Peyer's patch (tissue), 4 donors: ENCODE results near the gene DDX47. TPM values are rescaled to one million over a fixed set of nuclear protein-coding genes. Genes with fewer than 3 reads are reported as not detected.
"Not testable (repeated sequence)": the region's sequence is repeated elsewhere in the genome, so short reads cannot be mapped to it uniquely, and the experiment has no call there.

Experiments
- DNase-seq, 3 donors: peaks; one replicate each; pipeline ENCODE4 v3.0.0-alpha.2; 2017 to 2019
- H3K27ac ChIP-seq, 4 donors: fragments of 200-600 bp; sonication (generic); one replicate each; pipeline ENCODE4 v1.5.1; 2016 to 2019
- H3K27me3 ChIP-seq, 2 donors: fragments of 200-600 bp; sonication (generic); one replicate each; pipeline ENCODE4 v1.5.1; 2019
- H3K36me3 ChIP-seq, 3 donors: fragments of 200-600 bp; sonication (generic); one replicate each; pipeline ENCODE4 v1.5.1; 2016 to 2019
- H3K4me1 ChIP-seq, 4 donors: fragments of 200-600 bp; sonication (generic); one replicate each; pipeline ENCODE4 v1.5.1; 2016 to 2019
- H3K4me3 ChIP-seq, 4 donors: fragments of 200-600 bp; sonication (generic); 1 replicate in 3 of 4; 2 replicates in 1 of 4; pipeline ENCODE4 v1.5.1; 2016 to 2019; ENCODE audit warnings: mild to moderate bottlenecking in 1 of 4
- H3K9me3 ChIP-seq, 4 donors: fragments of 200-600 bp; sonication (generic); one replicate each; pipeline ENCODE4 v1.5.1; 2016 to 2019; ENCODE audit warnings: mild to moderate bottlenecking in 1 of 4
- POLR2A ChIP-seq, 2 donors: fragments of 450-650 bp; IDR thresholded peaks; one replicate each; pipeline ENCODE4 v1.5.1; 2017; ENCODE audit warnings: antibody characterized with exemption in 2 of 2, mild to moderate bottlenecking in 2 of 2, moderate library complexity in 2 of 2
- total RNA-seq, 4 donors: library from RNA; depleted of rRNA; stranded (reverse); fragments of >200 nt; gene quantifications; one replicate each; pipeline ENCODE4 v1.1.0, GENCODE V29; 2016
- TF ChIP-seq, protein P1 (sequence below), 6 experiments: fragments of 450-650 bp in 4 of 6; fragments of 200-600 bp in 2 of 6; sonication (generic) in 1 of 6; IDR thresholded peaks; one replicate each; pipeline ENCODE4 v1.5.1; 2017 to 2019; ENCODE audit warnings: antibody characterized with exemption in 6 of 6, mild to moderate bottlenecking in 3 of 6, moderate library complexity in 1 of 6

The DDX47 gene
- total RNA-seq, 4 donors from 2014 or later = 23.5 to 39.9 (median 33.1) TPM

DNA sequence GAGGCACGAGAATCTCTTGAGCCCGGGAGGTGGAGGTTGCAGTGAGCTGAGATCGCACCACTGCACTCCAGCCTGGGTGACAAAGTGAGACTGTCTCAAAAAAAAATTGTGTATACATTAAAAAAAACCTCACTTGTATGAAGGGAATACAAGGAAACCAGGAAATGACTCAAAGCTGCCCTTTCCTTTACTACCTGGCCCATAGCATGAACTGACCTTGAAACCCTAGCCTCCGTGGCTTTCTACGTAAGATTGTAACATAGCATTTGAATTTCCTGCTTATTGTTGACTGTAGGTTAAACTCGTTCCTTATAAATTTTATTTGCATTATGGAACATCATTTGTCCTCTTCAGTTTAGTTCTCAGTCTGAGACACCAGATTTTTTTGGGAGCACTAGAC lies 9.1 kb upstream of the DDX47 start:
- no peaks in the 10 kb centered on the region for H3K36me3 ChIP-seq
- no peaks in the 10 kb centered on the region for H3K27me3 ChIP-seq
- H3K9me3 ChIP-seq = no peaks in the 10 kb centered on the region
- TF ChIP-seq, protein P1, sequence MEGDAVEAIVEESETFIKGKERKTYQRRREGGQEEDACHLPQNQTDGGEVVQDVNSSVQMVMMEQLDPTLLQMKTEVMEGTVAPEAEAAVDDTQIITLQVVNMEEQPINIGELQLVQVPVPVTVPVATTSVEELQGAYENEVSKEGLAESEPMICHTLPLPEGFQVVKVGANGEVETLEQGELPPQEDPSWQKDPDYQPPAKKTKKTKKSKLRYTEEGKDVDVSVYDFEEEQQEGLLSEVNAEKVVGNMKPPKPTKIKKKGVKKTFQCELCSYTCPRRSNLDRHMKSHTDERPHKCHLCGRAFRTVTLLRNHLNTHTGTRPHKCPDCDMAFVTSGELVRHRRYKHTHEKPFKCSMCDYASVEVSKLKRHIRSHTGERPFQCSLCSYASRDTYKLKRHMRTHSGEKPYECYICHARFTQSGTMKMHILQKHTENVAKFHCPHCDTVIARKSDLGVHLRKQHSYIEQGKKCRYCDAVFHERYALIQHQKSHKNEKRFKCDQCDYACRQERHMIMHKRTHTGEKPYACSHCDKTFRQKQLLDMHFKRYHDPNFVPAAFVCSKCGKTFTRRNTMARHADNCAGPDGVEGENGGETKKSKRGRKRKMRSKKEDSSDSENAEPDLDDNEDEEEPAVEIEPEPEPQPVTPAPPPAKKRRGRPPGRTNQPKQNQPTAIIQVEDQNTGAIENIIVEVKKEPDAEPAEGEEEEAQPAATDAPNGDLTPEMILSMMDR (IDR thresholded peaks at IDR 0.05) = no peak
- TF ChIP-seq POLR2A (IDR thresholded peaks at IDR 0.05) = no peak
- H3K4me3 ChIP-seq = no peak overlapping the region
- peak in 1 of 3 donors; percentile 58 for DNase-seq
- H3K4me1 ChIP-seq = peaks cover 0 to 21% (median 9%) of the 10 kb centered on the region in 4 donors
- H3K27ac ChIP-seq = peak overlapping the region; percentile 31 to 74 (median 58)

DNA sequence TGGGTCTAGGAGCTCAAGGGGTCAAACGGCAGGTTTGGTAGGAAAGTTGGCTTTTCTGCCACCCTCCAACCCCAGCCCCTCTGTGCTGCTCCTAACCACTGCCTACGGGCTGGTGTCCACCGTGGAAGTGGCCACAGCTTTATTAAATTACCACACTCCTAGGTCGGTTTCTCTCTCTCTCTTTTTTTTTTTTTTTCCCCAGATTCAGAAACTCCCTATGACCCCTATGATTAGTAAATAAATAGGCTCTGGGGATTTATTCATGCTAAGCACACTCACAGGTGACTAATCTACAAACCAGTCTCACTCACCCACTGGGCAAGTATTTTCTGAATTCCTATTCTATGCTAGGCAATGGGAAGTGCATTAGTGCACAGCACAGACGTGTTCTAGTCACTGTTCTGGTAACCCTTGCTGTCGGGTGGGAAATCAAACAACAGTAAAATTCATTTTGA lies 8.7 kb upstream of the DDX47 start:
- H3K27me3 ChIP-seq = no peaks in the 10 kb centered on the region
- no peak for DNase-seq
- peak overlapping the region; percentile 31 to 74 (median 58) for H3K27ac ChIP-seq
- TF ChIP-seq POLR2A (IDR thresholded peaks at IDR 0.05) = no peak
- TF ChIP-seq, protein P1 (IDR thresholded peaks at IDR 0.05) = no peak
- peaks cover 0 to 24% (median 9%) of the 10 kb centered on the region in 4 donors for H3K4me1 ChIP-seq
- H3K36me3 ChIP-seq = no peaks in the 10 kb centered on the region
- H3K9me3 ChIP-seq = no peaks in the 10 kb centered on the region
- H3K4me3 ChIP-seq = no peak overlapping the region

DNA sequence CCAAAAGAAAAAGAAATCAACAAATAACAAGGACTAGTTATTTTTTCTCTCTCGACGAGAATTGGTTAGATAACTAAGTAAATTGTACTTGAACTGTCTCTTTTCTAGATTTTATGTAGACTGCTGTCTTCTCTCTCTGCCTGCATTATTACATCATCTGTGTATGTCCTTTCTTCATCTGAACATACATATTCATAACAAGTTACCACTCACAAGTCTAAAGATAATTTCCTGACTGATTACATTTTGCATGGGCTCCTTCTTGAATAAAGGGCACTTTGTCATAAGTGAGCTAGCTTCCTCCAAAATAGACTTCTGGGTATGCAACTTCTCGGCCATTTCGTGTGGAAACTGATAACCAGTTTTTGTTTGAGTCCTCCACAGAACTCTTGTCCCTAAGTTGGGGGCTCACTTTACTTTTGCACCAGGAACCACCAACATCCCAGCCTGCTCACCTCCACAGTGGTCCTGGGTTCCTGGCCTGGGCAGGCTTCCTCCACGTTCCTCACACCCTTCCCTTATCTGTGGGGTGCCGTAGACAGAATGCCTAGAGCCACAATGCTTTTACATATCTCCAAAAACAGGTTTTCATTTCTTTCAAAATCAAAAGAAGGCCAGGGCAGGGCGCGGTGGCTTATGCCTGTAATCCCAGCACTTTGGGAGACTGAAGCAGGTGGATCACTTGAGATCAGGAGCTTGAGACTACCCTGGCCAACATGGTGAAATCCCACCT lies 6.2 kb upstream of the DDX47 start:
- H3K27ac ChIP-seq = peak overlapping the region; percentile 77 to 87 (median 81)
- no peak for TF ChIP-seq POLR2A (IDR thresholded peaks at IDR 0.05)
- TF ChIP-seq, protein P1 (IDR thresholded peaks at IDR 0.05) = no peak
- peaks cover 0 to 24% (median 9%) of the 10 kb centered on the region in 4 donors for H3K4me1 ChIP-seq
- no peaks in the 10 kb centered on the region for H3K9me3 ChIP-seq
- H3K36me3 ChIP-seq = no peaks in the 10 kb centered on the region
- no peaks in the 10 kb centered on the region for H3K27me3 ChIP-seq
- no peak overlapping the region for H3K4me3 ChIP-seq
- DNase-seq = no peak

- H3K27me3 ChIP-seq, H3K9me3 ChIP-seq, H3K4me3 ChIP-seq, H3K36me3 ChIP-seq, DNase-seq: not testable (repeated sequence)
- peak overlapping the region; percentile 77 to 87 (median 81) for H3K27ac ChIP-seq
- H3K4me1 ChIP-seq = peaks cover 0 to 24% (median 9%) of the 10 kb centered on the region in 4 donors
Measured at GRCh38 chr12:12807517-12807903, 5.6 kb upstream of the DDX47 start.

GRCh38 chr12:12807970-12808702 lies 5.0 kb upstream of the DDX47 start:
- DNase-seq = peak in 2 of 3 donors; percentile 85 to 92
- H3K27ac ChIP-seq = peak overlapping the region; percentile 77 to 87 (median 80)
- no peak for TF ChIP-seq POLR2A (IDR thresholded peaks at IDR 0.05)
- TF ChIP-seq, protein P1 (IDR thresholded peaks at IDR 0.05) = no peak
- H3K27me3 ChIP-seq = no peaks in the 10 kb centered on the region
- H3K4me3 ChIP-seq = no peak overlapping the region
- H3K36me3 ChIP-seq = no peaks in the 10 kb centered on the region
- peaks cover 0 to 24% (median 6%) of the 10 kb centered on the region in 4 donors for H3K4me1 ChIP-seq
- H3K9me3 ChIP-seq = no peaks in the 10 kb centered on the region

GRCh38 chr12:12810553-12811021 lies 2.6 kb upstream of the DDX47 start:
- no peaks in the 10 kb centered on the region for H3K27me3 ChIP-seq
- no peak for DNase-seq
- no peak overlapping the region for H3K4me3 ChIP-seq
- H3K27ac ChIP-seq = no peak overlapping the region
- peaks cover 0 to 28% (median 10%) of the 10 kb centered on the region in 4 donors for H3K4me1 ChIP-seq
- H3K9me3 ChIP-seq = no peaks in the 10 kb centered on the region
- TF ChIP-seq, protein P1 (IDR thresholded peaks at IDR 0.05) = peak in 1 of 6 experiments; percentile 7
- no peak for TF ChIP-seq POLR2A (IDR thresholded peaks at IDR 0.05)
- no peaks in the 10 kb centered on the region for H3K36me3 ChIP-seq
